ENCODE data around the gene EXT2.

DNA sequence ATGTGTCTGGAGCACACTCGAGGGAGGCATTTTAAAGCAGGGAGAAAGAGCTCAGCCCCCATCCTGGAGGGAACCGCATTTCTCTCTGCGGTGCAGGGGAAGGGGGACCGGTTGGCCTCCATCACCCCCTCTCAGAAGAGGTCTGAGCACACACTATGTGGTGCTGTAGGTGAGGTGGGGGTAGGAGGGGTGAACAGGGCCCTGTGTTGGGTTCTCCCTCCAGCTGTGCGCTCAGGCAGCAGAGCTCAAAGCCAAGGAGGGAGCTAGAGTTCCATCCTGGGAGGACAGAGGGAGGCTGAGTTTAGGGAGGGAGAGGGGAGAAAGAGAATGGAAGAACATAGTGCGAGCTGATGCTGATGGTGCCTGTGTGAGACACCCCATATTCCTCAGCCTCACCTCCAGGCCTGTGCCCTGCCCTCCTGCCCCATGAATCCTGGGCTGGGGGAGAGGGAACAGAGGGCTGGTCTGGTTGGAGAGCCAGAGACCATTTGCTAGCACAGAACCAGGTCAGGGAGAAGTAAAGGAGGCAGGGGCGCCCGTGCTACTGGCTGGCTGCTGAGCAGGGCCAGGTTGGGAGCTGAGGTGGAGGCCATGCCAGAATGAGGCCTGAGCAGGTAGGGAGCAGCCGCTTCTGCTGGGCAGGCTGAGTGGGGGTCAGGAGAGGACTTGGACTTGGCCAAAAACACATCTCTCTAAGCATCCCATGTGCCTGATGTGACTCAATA lies 170.7 kb downstream of the EXT2 start:
- TF ChIP-seq, protein P1, sequence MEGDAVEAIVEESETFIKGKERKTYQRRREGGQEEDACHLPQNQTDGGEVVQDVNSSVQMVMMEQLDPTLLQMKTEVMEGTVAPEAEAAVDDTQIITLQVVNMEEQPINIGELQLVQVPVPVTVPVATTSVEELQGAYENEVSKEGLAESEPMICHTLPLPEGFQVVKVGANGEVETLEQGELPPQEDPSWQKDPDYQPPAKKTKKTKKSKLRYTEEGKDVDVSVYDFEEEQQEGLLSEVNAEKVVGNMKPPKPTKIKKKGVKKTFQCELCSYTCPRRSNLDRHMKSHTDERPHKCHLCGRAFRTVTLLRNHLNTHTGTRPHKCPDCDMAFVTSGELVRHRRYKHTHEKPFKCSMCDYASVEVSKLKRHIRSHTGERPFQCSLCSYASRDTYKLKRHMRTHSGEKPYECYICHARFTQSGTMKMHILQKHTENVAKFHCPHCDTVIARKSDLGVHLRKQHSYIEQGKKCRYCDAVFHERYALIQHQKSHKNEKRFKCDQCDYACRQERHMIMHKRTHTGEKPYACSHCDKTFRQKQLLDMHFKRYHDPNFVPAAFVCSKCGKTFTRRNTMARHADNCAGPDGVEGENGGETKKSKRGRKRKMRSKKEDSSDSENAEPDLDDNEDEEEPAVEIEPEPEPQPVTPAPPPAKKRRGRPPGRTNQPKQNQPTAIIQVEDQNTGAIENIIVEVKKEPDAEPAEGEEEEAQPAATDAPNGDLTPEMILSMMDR (IDR thresholded peaks at IDR 0.05): no peak
- TF ChIP-seq POLR2A (IDR thresholded peaks at IDR 0.05): no peak

All from testis (tissue), 2 donors.